HG02840 (cell line): ENCODE data around the gene AAK1.

Experiments used
- ATAC-seq: cut with Tn5 transposase; IDR thresholded peaks from one replicate; pipeline ENCODE4 v1.9.1; 2021; ENCODE audit warnings: mild to moderate bottlenecking, moderate library complexity, moderate number of reproducible peaks; ENCODE audit not compliant: unreplicated experiment, low FRiP score

Gene AAK1

GRCh38 chr2:69547984-69548715 is 95.4 kb downstream of the AAK1 start:
- no peak for ATAC-seq

- no peak for ATAC-seq
Measured at GRCh38 chr2:69546646-69547045, 96.9 kb downstream of the AAK1 start.

- ATAC-seq: no peak
Measured at GRCh38 chr2:69545477-69545932, 98.0 kb downstream of the AAK1 start.

- ATAC-seq: no peak
Measured at GRCh38 chr2:69544951-69545350, 98.6 kb downstream of the AAK1 start.

GRCh38 chr2:69539549-69539908 is 104.0 kb downstream of the AAK1 start:
- no peak for ATAC-seq

- no peak for ATAC-seq
Measured at GRCh38 chr2:69538872-69539548, 104.5 kb downstream of the AAK1 start.

GRCh38 chr2:69538249-69538648 is 105.3 kb downstream of the AAK1 start:
- ATAC-seq: no peak

- no peak for ATAC-seq
Measured at GRCh38 chr2:69535817-69536241, 107.7 kb downstream of the AAK1 start.

- ATAC-seq: no peak
Measured at GRCh38 chr2:69531186-69531585, 112.4 kb downstream of the AAK1 start.

GRCh38 chr2:69529480-69529879 is 114.1 kb downstream of the AAK1 start:
- ATAC-seq: no peak

- ATAC-seq: no peak
Measured at GRCh38 chr2:69525261-69525660, 118.3 kb downstream of the AAK1 start.

- ATAC-seq: no peak
Measured at GRCh38 chr2:69524799-69525198, 118.7 kb downstream of the AAK1 start.

- no peak for ATAC-seq
Measured at GRCh38 chr2:69521747-69522146, 121.8 kb downstream of the AAK1 start.

GRCh38 chr2:69518841-69519240 is 124.7 kb downstream of the AAK1 start:
- no peak for ATAC-seq

GRCh38 chr2:69517410-69517809 is 126.1 kb downstream of the AAK1 start:
- no peak for ATAC-seq

GRCh38 chr2:69514819-69515218 is 128.7 kb downstream of the AAK1 start:
- no peak for ATAC-seq

- no peak for ATAC-seq
Measured at GRCh38 chr2:69514406-69514805, 129.1 kb downstream of the AAK1 start.

- no peak for ATAC-seq
Measured at GRCh38 chr2:69512446-69512845, 131.1 kb downstream of the AAK1 start.

- no peak for ATAC-seq
Measured at GRCh38 chr2:69510204-69510603, 133.3 kb downstream of the AAK1 start.

GRCh38 chr2:69509750-69510140 is 133.8 kb downstream of the AAK1 start:
- no peak for ATAC-seq

- ATAC-seq: no peak
Measured at GRCh38 chr2:69509011-69509749, 134.4 kb downstream of the AAK1 start.
